ENCODE results near the gene RRBP1.

DNA sequence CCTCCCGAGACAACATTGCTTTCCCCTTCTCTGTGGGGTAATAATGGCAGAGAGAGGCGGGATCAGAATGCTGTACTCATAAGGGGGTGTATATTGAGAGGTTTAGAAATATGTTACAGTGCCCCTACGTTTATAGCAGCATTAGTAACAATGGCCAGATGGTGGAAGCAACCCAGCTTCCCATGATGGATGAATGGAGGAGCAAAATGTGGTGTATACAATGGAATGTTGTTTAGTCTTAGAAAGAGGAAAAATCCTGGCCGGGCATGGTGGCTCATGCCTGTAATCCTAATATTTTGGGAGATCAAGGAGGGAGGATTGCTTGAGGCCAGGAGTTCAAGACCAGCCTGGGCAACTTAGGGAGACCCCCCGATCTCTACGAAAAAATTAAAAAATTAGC lies 30.7 kb upstream of the RRBP1 start:
- no peak for TF ChIP-seq MAX (IDR thresholded peaks at IDR 0.05; ENCODE audit: insufficient read depth, insufficient read length)
- TF ChIP-seq POLR2AphosphoS5 (IDR thresholded peaks at IDR 0.05; ENCODE audit: insufficient read depth, low read depth, low read length), result no peak
- TF ChIP-seq CTCF (IDR thresholded peaks at IDR 0.05; ENCODE audit: extremely low read depth in 1 of 2, insufficient read depth in 1 of 2, low read depth in 1 of 2, low read length in 2 of 2), result no peak
